Natural killer cell treated with Interleukin-12 subunit alpha and Interleukin-12 subunit beta and Interleukin-15 and Interleukin-18, amount 100 ng/mL, for 72 hours (primary cell): Measurements from ENCODE around the gene PANX2. TPM values are rescaled to one million over a fixed set of nuclear protein-coding genes. Genes with fewer than 3 reads are reported as not detected.

Source experiments
- total RNA-seq, 2 donors: library from RNA; stranded (reverse); gene quantifications; one replicate each; pipeline ENCODE4 v1.2.3, GENCODE V29; 2022

Gene PANX2
- total RNA-seq, 2 donors from 2014 or later, result 3.0 to 3.5 TPM

Other genes starting within 250 kb of the PANX2 start
- 100 to 1,000 TPM in 1 of 2 donors, 10 to 100 TPM in 1; 78.5 to 115 TPM for gene PIM3, start 210.0 kb upstream of the PANX2 start, total RNA-seq
- not detected for gene IL17REL, start 158.0 kb upstream of the PANX2 start, total RNA-seq
- gene TTLL8, start 112.4 kb upstream of the PANX2 start, total RNA-seq, result not detected
- 10 to 100 TPM in 1 of 2 donors, 1 to 10 TPM in 1; 4.5 to 14.8 TPM for gene MLC1, start 85.3 kb upstream of the PANX2 start, total RNA-seq
- gene MOV10L1, start 80.7 kb upstream of the PANX2 start, total RNA-seq, result not detected
- 100 to 1,000 TPM in 1 of 2 donors, 10 to 100 TPM in 1; 71.0 to 139 TPM for gene TRABD, start 15.2 kb downstream of the PANX2 start, total RNA-seq
- 10 to 100 TPM; 23.4 to 43.3 TPM for gene SELENOO, start 30.3 kb downstream of the PANX2 start, total RNA-seq
- 10 to 100 TPM; 47.6 to 80.1 TPM for gene TUBGCP6, start 74.3 kb downstream of the PANX2 start, total RNA-seq
- 100 to 1,000 TPM in 1 of 2 donors, 10 to 100 TPM in 1; 54.5 to 113 TPM for gene HDAC10, start 80.5 kb downstream of the PANX2 start, total RNA-seq
- 1 to 10 TPM; 1.6 to 9.0 TPM for gene MAPK12, start 91.0 kb downstream of the PANX2 start, total RNA-seq
- gene MAPK11, start 99.6 kb downstream of the PANX2 start, total RNA-seq, result 10 to 100 TPM; 10.2 to 15.1 TPM
- gene PLXNB2, start 136.9 kb downstream of the PANX2 start, total RNA-seq, result 1 to 10 TPM; 4.4 to 5.5 TPM
- 1 to 10 TPM; 2.2 TPM for gene DENND6B, start 156.3 kb downstream of the PANX2 start, total RNA-seq
- 100 to 1,000 TPM in 1 of 2 donors, 10 to 100 TPM in 1; 61.1 to 100 TPM for gene PPP6R2, start 172.6 kb downstream of the PANX2 start, total RNA-seq